ENCODE results near the gene RBM38. TPM values are rescaled to one million over a fixed set of nuclear protein-coding genes. Genes with fewer than 3 reads are reported as not detected.
"Not testable (repeated sequence)": the region's sequence is repeated elsewhere in the genome, so short reads cannot be mapped to it uniquely, and the experiment has no call there.

The RBM38 gene
- total RNA-seq, 1 donor from 2014 or later = 42.8 TPM

- Histone ChIP-seq H3K4me3 (ENCODE audit: low read depth, low read length) (no peak overlapping the region), H3K27me3 (ENCODE audit: control insufficient read depth, insufficient read depth, low read length) (no peaks in the 10 kb centered on the region), H3K36me3 (ENCODE audit: control insufficient read depth, insufficient read depth, low read length) (no peaks in the 10 kb centered on the region)
- TF ChIP-seq CTCF (IDR thresholded peaks at IDR 0.05; ENCODE audit: insufficient read depth, low read length, poor library complexity, severe bottlenecking) = no peak
- DNase-seq (ENCODE audit: low read depth) = no peak
Measured at GRCh38 chr20:57426831-57427230, 35.6 kb downstream of the RBM38 start.

- no peak for DNase-seq (ENCODE audit: low read depth)
- Histone ChIP-seq H3K36me3 (ENCODE audit: control insufficient read depth, insufficient read depth, low read length) (no peaks in the 10 kb centered on the region), H3K27me3 (ENCODE audit: control insufficient read depth, insufficient read depth, low read length) (no peaks in the 10 kb centered on the region), H3K4me3 (ENCODE audit: low read depth, low read length) (no peak overlapping the region)
- TF ChIP-seq CTCF (IDR thresholded peaks at IDR 0.05; ENCODE audit: insufficient read depth, low read length, poor library complexity, severe bottlenecking) = no peak
Measured at GRCh38 chr20:57428324-57429158, 37.3 kb downstream of the RBM38 start.

- no peak for DNase-seq (ENCODE audit: low read depth)
- Histone ChIP-seq H3K27me3 (ENCODE audit: control insufficient read depth, insufficient read depth, low read length) (peaks cover under 1% of the 10 kb centered on the region), H3K36me3 (ENCODE audit: control insufficient read depth, insufficient read depth, low read length) (no peaks in the 10 kb centered on the region), H3K4me3 (ENCODE audit: low read depth, low read length) (no peak overlapping the region)
- TF ChIP-seq CTCF (IDR thresholded peaks at IDR 0.05; ENCODE audit: insufficient read depth, low read length, poor library complexity, severe bottlenecking) = no peak
Measured at GRCh38 chr20:57429159-57429496, 37.9 kb downstream of the RBM38 start.

GRCh38 chr20:57429580-57430200 lies 38.5 kb downstream of the RBM38 start:
- no peak overlapping the region for H3K4me3 ChIP-seq (ENCODE audit: low read depth, low read length)
- no peak for TF ChIP-seq CTCF (IDR thresholded peaks at IDR 0.05; ENCODE audit: insufficient read depth, low read length, poor library complexity, severe bottlenecking)
- H3K27me3 ChIP-seq (ENCODE audit: control insufficient read depth, insufficient read depth, low read length) = peaks cover 4% of the 10 kb centered on the region
- H3K36me3 ChIP-seq (ENCODE audit: control insufficient read depth, insufficient read depth, low read length) = no peaks in the 10 kb centered on the region
- DNase-seq (ENCODE audit: low read depth) = peak; percentile 44

- DNase-seq (ENCODE audit: low read depth); H3K27me3 ChIP-seq (ENCODE audit: control insufficient read depth, insufficient read depth, low read length); H3K4me3 ChIP-seq (ENCODE audit: low read depth, low read length); H3K36me3 ChIP-seq (ENCODE audit: control insufficient read depth, insufficient read depth, low read length): not testable (repeated sequence)
Measured at GRCh38 chr20:57430201-57430596, 39.0 kb downstream of the RBM38 start.

GRCh38 chr20:57431539-57431835 lies 40.3 kb downstream of the RBM38 start:
- no peak for TF ChIP-seq CTCF (IDR thresholded peaks at IDR 0.05; ENCODE audit: insufficient read depth, low read length, poor library complexity, severe bottlenecking)
- H3K36me3 ChIP-seq (ENCODE audit: control insufficient read depth, insufficient read depth, low read length) = no peaks in the 10 kb centered on the region
- DNase-seq (ENCODE audit: low read depth) = no peak
- peaks cover 8% of the 10 kb centered on the region for H3K27me3 ChIP-seq (ENCODE audit: control insufficient read depth, insufficient read depth, low read length)
- no peak overlapping the region for H3K4me3 ChIP-seq (ENCODE audit: low read depth, low read length)

All from kidney epithelial cell (primary cell).